ENCODE measurements around the gene USP6NL. TPM values are rescaled to one million over a fixed set of nuclear protein-coding genes. Genes with fewer than 3 reads are reported as not detected.
A peak's percentile ranks its signal among the peaks of the same experiment; 100 is the strongest.

The USP6NL gene
- total and polyA plus RNA-seq, 2 of the 13 experiments (the other 11 are each of a cell fraction or from before 2014, with no cell fraction given), result 10.5 to 22.9 TPM

- TF ChIP-seq SP5 (CRISPR knock-in tag; IDR thresholded peaks at IDR 0.05; ENCODE audit: borderline replicate concordance, low read depth) (no peak), PBX3 (CRISPR knock-in tag; IDR thresholded peaks at IDR 0.05; ENCODE audit: borderline replicate concordance) (no peak), ZNF746 (CRISPR knock-in tag; IDR thresholded peaks at IDR 0.05) (no peak)
Observed at GRCh38 chr10:11469575-11470391, 141.7 kb downstream of the USP6NL start (continued).

- CTCF ChIA-PET (ENCODE audit: low intra/inter-chr PET ratio, low total read pairs), result no interaction called here
- peaks cover 14 to 55% of the 10 kb centered on the region in 2 experiments for H3K36me3 ChIP-seq (replicated peaks in 1 of 2; ENCODE audit: control insufficient read depth in 1 of 2, insufficient read depth in 2 of 2, low read length in 2 of 2)
- no peak overlapping the region for H3K27ac ChIP-seq (ENCODE audit: extremely low read length, insufficient read depth, low read length)
- intact Hi-C loops (cut with micrococcal nuclease; ENCODE audit: unreplicated experiment) (no loop called here), in situ Hi-C loops (cut with HindIII; ENCODE audit: extremely low pct_ligation_motif_present, low pct_unique_long_range_greater_than_20kb) (no loop called here)
- no peak for TF ChIP-seq XRCC5 (optimal IDR thresholded peaks at IDR 0.05; ENCODE audit: low read length)
- TF ChIP-seq FOXA1 (IDR thresholded peaks at IDR 0.05), result no peak
- TF ChIP-seq FOXA1 (CRISPR knock-in tag; IDR thresholded peaks at IDR 0.05), result no peak
- TF ChIP-seq TP53 (CRISPR knock-in tag; conservative IDR thresholded peaks at IDR 0.05), result no peak
- no peak for TF ChIP-seq ZNF891 (CRISPR knock-in tag; IDR thresholded peaks at IDR 0.05)
- TF ChIP-seq TBL1XR1 (IDR thresholded peaks at IDR 0.05; ENCODE audit: borderline replicate concordance, low read length, partially characterized antibody), result no peak
- no peak for TF ChIP-seq IRF1 (CRISPR knock-in tag; IDR thresholded peaks at IDR 0.05; ENCODE audit: low read depth)
- TF ChIP-seq RBM22 (optimal IDR thresholded peaks at IDR 0.05; ENCODE audit: low read length), result peak; percentile 50
- WGBS (ENCODE audit: low lambda C conversion rate), result 94% methylated on average over 7 of the region's 7 CpGs
- BruUV-seq (replicated peaks), result no TSS peak
- H3K9me3 ChIP-seq (ENCODE audit: low read length), result no peaks in the 10 kb centered on the region
- H2AFZ ChIP-seq (ENCODE audit: low read length), result no peak overlapping the region
- no peak for DNase-seq (ENCODE audit: low spot score)
- no peak overlapping the region for H3K9ac ChIP-seq (ENCODE audit: insufficient read depth, low read depth, low read length)
- H3K27me3 ChIP-seq (ENCODE audit: control insufficient read depth in 1 of 2, insufficient read depth in 2 of 2, low read length in 2 of 2), result no peaks in the 10 kb centered on the region
- no peaks in the 10 kb centered on the region for H3K79me2 ChIP-seq (ENCODE audit: insufficient read depth, low read length)
- peaks cover 2% of the 10 kb centered on the region; the same call in 1 of the 2 replicates for H4K20me1 ChIP-seq (ENCODE audit: insufficient read depth, low read length)
- ATAC-seq, result no peak
- no peak overlapping the region for H3K4me2 ChIP-seq (ENCODE audit: low read depth, low read length)
- POLR2A ChIA-PET, result no interaction called here
- H3K4me1 ChIP-seq (ENCODE audit: insufficient read depth, low read length), result no peaks in the 10 kb centered on the region
- FAIRE-seq, result no peak
- H3K4me3 ChIP-seq (replicated peaks in 1 of 3; ENCODE audit: insufficient read depth in 1 of 3, low read depth in 2 of 3, low read length in 3 of 3), result no peak overlapping the region
Observed at GRCh38 chr10:11468126-11468742, 143.2 kb downstream of the USP6NL start.

Data from HepG2 (cell line).